SK-MEL-5 (cell line): ENCODE measurements around the gene FAF1. TPM values are rescaled to one million over a fixed set of nuclear protein-coding genes. Genes with fewer than 3 reads are reported as not detected.
"Not testable (repeated sequence)": the region's sequence is repeated elsewhere in the genome, so short reads cannot be mapped to it uniquely, and the experiment has no call there.

Experiments used
- DNase-seq: peaks from one replicate; pipeline ENCODE4 v3.0.0-alpha.2; 2016; ENCODE audit warnings: low read depth, low spot score
- in situ Hi-C: cut with HindIII; loops from 2 replicates; pipeline ENCODE4 v1.10.0; 2016; ENCODE audit warnings: low sequenced_read_pairs, high pct_unique_total_duplicates, low pct_unique_long_range_greater_than_20kb
- total RNA-seq: library from RNA; depleted of rRNA; stranded (reverse); fragments of >200 nt; shearing (Covaris generic); gene quantifications from 2 replicates; pipeline ENCODE4 v1.2.3, GENCODE V29; 2014

FAF1 gene
- total RNA-seq, 1 experiment from 2014 or later = 73.3 TPM

DNA sequence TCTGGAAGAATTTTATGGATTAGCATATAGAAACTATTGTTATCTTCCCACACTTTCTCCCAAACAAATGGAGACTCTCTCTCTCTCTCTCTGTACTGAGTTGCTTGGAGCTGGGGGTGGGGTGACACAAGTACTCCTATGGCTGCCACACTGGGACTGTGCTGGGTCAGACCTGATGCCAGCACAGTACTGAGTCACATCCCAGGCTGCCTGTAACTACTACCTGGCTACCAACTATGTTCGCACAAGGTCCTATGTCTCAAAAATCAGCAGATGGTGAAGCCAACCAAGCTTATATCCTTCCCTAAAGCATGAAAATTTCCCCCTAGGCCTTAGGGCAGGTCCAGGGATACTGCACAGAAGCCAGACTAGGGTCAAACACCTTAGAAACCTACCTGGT, 66.6 kb downstream of the FAF1 start:
- in situ Hi-C loops = no loop called here
- no peak for DNase-seq

DNA sequence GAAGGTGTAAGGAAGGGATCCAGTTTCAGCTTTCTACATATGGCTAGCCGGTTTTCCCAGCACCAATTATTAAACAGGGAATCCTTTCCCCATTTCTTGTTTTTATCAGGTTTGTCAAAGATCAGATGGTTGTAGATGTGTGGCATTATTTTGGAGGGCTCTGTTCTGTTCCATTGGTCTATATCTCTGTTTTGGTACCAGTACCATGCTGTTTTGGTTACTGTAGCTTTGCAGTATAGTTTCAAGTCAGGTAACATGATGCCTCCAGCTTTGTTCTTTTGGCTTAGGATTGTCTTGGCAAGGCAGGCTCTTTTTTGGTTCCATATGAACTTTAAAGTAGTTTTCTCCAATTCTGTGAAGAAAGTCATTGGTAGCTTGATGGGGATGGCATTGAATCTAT, 72.5 kb downstream of the FAF1 start:
- DNase-seq, in situ Hi-C loops: not testable (repeated sequence)

DNA sequence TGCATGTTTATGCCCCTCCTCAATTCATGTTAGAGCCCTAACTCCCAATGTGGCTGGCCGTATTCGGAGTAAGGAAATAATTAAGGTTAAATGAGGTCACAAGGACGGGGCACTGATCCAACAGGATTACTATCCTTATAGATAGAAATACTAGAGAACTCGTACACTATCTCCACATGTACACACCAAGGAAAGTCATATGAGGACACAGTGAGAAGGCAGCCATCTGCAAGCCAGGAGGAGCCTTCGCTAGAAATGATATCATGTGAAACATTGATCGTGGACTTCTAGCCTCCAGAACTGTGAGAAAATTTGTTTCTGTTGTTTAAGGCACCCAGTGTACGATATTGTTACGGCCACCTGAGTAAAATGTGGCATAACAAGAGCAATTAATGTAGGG, 79.7 kb downstream of the FAF1 start:
- in situ Hi-C loops = no loop called here
- no peak for DNase-seq

DNA sequence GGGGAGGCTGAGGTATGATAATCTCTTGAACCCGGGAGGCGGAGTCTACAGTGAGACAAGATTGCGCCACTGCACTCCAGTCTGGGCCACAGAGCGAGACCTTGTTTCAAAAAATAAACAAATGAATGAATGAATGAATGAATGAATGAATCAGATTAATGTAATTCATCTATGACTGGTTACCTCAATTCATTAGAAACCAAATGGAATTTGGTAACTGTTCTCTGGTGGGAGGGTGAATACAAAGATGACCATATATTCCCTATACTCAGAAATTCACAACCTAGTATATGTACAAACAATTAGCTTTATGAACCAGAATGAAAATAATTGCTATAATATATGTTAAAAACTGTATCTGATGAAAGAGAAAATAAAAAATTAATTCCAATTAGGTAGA, 80.9 kb downstream of the FAF1 start:
- in situ Hi-C loops = no loop called here

DNA sequence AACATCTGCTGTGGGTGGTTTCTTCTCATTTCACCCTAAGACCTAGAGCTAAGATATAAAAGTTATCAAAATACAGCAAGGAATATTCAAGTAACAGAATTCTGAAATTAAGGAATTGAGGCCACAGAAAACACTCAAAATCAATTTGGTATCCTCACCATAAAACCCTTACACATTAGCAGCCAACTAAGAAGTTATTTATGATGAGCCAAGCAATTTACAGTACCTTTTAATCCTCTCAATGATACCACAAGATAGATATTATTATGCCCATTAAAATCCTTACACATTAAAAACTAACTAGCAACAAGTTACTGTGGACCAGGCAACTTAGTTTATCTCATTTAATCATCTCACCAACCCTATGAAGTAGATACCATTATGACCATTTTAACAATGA, 81.6 kb downstream of the FAF1 start:
- in situ Hi-C loops = no loop called here
- no peak for DNase-seq

More for the DNA sequence above, 80.9 kb downstream of the FAF1 start:
- no peak for DNase-seq

DNA sequence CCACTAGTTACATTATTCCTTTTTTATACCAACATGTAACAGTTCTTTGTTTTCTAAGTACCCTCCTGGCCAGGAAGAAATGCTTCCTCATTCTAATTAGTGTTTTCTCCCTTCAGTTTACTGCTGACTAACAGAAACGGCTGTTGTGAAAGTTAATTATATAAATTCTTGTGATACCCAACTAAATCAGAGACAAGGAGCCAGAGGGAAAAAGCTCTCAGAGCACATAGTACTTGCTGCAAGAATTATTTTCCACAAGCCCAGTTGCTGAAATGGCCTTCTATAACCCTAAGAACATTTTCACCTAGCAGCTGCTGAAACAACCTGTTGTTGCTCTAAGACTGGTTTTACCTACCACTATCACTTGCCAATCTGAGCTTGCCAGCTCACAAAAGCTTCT, 82.4 kb downstream of the FAF1 start:
- in situ Hi-C loops = no loop called here
- no peak for DNase-seq

DNA sequence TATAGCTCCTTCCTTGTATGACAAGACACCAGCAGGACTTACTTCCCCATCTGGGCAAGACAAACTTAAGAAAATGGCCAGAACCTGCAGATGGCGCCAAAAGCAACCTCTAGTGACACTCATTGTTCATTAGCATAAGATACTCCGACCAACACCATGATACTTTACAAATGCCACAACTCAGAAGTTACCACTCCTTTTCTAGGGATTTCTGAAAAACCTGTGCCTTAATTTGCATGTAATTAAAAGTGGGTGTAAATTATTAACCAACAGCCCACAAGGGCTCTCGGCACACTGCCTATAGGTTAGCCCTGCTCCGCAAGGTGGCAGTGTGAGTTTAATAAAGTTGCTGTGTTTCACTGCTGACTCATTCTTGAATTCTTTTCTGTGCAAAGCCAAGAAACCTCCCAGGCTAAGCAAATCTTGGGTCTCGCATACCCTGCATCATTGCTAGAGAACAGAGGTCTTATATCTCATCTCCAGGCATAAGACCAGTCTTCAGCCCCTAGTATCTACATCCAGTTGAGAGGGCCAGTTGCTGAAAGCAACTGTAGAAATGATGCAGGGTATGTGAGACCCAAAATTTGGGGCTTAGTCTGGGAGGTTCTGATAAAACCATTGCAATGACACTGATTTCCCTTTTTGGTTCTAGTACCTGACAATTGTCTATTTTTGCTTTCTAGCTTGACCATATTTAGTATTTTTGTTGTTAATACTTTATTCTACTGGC, 86.4 kb downstream of the FAF1 start:
- in situ Hi-C loops = no loop called here
- peak; percentile 84 for DNase-seq

DNA sequence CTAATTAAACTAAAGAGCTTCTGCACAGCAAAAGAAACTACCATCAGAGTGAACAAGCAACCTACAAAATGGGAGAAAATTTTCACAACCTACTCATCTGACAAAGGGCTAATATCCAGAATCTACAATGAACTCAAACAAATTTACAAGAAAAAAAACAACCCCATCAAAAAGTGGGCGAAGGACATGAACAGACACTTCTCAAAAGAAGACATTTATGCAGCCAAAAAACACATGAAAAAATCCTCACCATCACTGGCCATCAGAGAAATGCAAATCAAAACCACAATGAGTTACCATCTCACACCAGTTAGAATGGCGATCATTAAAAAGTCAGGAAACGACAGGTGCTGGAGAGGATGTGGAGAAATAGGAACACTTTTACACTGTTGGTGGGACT, 95.2 kb downstream of the FAF1 start:
- in situ Hi-C loops, DNase-seq: not testable (repeated sequence)

DNA sequence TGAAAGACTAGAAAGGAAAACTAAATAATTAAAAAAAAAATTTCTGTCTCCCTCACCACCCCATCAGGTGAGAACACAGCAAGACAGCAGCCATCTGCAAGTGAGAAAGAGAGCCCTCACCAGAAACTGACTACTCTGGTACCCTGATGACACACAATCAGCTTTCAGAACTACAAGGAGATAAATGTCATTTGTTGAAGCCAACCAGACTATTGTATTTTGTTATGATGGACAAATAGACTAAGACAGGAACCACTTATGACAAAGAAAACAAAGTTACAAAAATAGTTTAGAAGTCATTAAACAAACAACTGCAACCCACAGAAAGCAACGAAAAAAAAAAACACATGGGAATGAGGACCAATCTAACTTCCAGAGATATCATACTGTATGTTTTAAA, 98.3 kb downstream of the FAF1 start:
- DNase-seq = no peak
- in situ Hi-C loops = no loop called here

DNA sequence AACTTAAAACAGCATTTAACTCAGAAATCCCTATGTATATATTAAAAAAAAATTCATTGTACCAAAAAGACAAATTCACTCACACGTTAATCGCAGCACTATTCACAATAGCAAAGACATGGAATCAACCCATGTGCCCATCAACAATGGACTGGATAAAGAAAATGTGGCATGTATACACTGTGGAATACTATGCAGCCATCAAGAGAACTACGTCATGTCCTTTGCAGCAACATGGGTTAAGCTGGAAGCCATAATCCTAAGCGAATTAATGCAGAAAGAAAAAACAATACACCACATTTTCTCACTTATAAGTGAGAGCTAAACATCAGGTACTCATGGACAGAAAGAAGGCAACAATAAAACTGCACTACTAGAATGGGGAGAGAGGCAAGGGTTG, 99.4 kb downstream of the FAF1 start:
- DNase-seq = no peak
- in situ Hi-C loops = no loop called here

DNA sequence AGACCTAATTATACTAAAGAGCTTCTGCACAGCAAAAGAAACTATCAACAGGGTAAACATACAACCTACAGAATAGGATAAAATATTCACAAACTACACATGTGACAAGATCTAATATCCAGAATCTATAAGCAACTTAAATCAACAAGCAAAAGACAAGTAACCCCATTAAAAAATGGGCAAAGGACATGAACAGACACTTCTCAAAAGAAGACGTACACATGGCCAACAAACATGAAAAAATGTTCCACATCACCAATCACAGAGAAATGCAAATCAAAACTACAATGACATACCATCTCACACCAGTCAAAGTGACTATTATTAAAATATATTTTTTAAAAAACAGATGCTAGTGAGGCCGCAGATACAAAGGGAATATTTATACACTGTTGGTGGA, 99.8 kb downstream of the FAF1 start:
- in situ Hi-C loops = no loop called here
- DNase-seq = no peak

DNA sequence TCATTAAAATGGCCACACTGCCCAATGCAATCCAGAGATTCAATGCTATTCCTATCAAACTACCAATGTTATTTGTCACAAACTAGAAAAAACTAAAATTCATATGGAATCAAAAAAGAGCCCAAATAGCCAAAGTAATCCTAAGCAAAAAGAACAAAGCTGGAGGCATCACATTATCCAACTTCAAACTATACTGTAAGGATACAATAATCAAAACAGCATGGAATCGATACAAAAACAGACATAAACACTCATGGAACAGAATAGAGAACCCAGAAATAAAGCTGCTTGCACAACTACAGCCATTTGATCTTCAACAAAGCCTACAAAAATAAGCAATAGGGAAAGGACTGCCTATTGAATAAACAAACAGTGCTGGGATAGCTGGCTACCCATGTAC, 100.4 kb downstream of the FAF1 start:
- in situ Hi-C loops = no loop called here
- DNase-seq = no peak

DNA sequence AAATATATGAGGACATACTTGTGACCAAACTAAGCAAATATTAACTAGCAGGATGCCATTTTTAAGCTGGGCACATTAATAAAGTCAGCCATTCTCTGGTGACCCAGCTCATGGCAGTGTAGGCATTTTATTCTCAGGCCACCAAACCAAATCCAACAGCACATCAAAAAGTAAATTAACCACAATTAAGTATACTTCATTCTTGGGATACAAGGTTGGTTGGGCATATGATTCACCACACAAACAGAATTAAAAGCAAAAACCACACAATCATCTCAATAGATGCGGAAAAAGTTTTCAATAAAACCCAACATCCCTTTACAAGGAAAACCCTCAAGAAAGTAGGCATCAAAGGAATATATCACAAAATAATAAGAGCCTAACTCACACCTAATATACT, 101.3 kb downstream of the FAF1 start:
- no peak for DNase-seq
- in situ Hi-C loops = no loop called here

DNA sequence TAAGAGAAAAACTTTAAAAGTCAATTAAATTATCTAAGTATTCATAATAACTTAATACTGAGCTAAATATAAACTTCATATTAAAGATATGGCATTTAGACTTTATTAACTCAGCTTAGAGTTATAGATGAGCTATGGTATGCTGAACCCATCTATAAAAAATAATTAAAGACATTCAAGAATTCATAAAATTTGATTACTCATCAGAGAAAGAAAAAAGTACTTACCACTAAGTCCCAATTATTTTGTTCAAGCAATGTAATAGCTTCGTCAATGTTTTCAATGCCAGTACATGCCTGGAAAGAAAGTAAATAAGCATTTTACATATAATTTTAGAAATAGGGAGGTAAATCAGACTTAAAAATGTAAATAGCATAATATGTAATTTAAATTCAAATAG, 102.4 kb downstream of the FAF1 start:
- no peak for DNase-seq
- in situ Hi-C loops = no loop called here

DNA sequence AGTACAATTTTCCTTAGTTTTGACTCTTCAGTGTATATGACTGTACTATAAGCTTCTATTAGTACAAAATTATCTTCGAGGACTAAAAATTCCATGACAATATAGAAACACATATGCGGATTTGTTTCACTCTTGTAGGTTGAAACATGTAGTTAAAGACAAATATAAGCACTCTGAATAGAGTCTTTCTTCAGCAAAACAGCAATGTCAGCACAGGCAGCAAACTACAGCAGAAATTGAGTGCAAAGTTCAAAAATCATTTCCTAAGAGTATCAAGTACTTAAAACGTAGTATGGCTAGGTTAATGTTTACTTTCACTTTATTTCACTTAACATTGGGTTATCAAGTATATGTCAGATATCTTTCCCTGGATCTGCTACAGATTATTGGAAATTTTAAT, 106.7 kb downstream of the FAF1 start:
- in situ Hi-C loops = no loop called here
- DNase-seq = no peak

DNA sequence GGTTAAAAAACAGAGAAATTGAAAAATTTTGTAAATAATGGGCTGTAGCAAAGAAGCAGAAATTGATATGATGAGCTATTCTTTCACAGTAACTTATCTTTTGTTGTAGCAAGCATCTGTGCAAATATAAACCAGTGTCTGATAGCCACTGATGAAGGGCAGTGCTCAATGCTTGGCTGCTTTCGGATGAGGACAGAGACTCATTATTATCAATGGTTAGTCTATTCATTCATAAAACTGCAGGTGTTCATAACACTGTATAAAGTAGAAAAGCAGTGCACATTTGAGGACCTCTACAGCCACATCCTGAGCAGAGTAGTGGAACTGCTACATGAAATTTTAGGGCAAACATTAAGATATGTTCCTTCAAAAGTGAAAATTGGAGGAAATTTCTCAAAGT, 107.2 kb downstream of the FAF1 start:
- in situ Hi-C loops = no loop called here
- no peak for DNase-seq

DNA sequence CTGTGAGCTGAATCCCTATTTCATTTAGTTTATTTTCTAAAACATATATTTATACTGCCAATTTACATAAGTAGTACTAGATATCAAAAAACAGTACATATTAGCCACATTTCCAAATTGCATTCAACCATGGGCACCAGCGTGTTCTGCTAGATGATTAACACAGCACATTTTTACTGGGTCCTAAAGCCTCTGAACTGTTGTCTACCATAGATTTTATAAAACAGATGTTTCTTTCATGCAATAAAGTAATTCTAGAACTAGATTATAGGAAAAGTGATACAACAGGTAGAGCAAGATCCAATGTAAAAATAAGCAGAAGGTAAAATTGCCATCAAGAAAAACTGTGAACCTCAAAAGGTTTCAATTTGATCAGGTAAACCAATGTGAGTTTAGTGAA, 108.6 kb downstream of the FAF1 start:
- in situ Hi-C loops = no loop called here
- no peak for DNase-seq

DNA sequence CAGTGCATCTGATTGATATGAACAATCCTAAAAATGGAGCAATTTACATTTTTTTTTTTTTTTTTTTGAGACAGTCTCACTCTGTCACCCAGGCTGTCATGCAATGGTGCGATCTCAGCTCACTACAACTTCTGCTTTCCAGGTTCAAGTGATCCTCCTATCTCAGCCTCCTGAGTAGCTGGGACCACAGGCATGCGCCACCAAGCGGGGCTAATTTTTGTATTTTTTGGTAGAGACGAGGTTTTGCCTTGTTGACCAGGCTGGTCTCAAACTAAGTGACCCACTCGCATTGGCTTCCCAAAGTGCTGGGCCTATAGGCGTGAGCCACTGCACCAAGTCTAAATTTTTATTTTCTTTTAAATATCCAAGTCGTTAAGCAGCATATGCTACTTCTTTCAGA, 109.0 kb downstream of the FAF1 start:
- DNase-seq = no peak
- in situ Hi-C loops = no loop called here

DNA sequence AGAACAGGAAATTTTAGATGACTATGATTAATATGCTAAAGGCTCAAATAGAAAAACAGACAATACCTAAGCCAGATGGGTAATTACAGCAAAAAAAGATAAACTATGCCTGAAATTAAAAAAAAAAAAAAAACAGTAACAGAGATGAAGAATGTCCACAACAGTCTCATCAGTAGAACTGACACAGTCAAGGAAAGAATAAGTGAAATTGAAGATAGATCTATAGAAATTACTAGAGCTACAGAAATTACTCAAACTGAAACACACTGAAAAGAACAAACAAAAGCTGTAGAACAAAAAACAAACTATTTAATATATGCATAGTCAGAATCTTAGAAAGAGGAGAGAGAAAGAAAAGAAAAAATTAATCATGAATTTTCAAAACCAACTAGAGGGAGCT, 112.8 kb downstream of the FAF1 start:
- DNase-seq = no peak

More for the DNA sequence above, 112.8 kb downstream of the FAF1 start:
- in situ Hi-C loops = no loop called here
